Esophagus squamous epithelium (tissue), 4 donors: ENCODE measurements around the gene NKD2.

Source experiments
- POLR2A ChIP-seq, 4 donors: fragments of 450-650 bp; IDR thresholded peaks; one replicate each; pipeline ENCODE4 v1.6.1; 2017; ENCODE audit warnings: antibody characterized with exemption in 4 of 4, mild to moderate bottlenecking in 4 of 4, moderate library complexity in 3 of 4
- TF ChIP-seq, protein P1 (sequence below), 6 experiments: fragments of 450-650 bp in 4 of 6; fragments of 200-600 bp in 2 of 6; sonication (generic) in 2 of 6; IDR thresholded peaks; one replicate each; pipeline ENCODE4 v1.5.1; 2016 to 2019; ENCODE audit warnings: antibody characterized with exemption in 6 of 6, mild to moderate bottlenecking in 4 of 6, moderate library complexity in 4 of 6

DNA sequence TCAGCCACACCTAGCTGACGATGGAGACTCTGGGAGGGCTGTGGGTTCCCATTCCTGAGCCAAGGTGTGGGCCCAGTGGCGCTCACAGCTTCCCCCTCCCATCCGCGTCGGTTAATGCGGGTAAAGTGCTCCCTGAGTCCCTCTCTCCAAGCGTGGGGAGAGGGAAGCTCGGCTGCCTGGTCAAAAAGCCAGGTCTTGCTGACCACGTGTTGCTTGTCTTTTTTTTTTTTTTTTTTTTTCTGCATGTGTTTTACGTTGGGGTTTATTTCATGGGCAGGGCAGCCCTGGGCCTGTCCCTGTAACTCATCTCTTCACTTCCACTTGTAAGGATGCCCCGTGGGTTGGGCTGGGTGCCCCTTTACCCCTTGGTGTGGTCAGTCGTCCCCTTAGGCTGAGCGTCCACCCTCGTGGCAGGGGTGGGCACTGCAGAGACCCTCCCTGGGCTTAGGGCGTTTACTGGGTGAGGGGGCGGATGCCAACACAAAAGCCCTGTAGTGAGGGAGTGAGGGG, 11.9 kb downstream of the NKD2 start:
- TF ChIP-seq, protein P1, sequence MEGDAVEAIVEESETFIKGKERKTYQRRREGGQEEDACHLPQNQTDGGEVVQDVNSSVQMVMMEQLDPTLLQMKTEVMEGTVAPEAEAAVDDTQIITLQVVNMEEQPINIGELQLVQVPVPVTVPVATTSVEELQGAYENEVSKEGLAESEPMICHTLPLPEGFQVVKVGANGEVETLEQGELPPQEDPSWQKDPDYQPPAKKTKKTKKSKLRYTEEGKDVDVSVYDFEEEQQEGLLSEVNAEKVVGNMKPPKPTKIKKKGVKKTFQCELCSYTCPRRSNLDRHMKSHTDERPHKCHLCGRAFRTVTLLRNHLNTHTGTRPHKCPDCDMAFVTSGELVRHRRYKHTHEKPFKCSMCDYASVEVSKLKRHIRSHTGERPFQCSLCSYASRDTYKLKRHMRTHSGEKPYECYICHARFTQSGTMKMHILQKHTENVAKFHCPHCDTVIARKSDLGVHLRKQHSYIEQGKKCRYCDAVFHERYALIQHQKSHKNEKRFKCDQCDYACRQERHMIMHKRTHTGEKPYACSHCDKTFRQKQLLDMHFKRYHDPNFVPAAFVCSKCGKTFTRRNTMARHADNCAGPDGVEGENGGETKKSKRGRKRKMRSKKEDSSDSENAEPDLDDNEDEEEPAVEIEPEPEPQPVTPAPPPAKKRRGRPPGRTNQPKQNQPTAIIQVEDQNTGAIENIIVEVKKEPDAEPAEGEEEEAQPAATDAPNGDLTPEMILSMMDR (IDR thresholded peaks at IDR 0.05): no peak
- no peak for TF ChIP-seq POLR2A (IDR thresholded peaks at IDR 0.05)
